ENCODE measurements around the gene PRKD2. TPM values are rescaled to one million over a fixed set of nuclear protein-coding genes. Genes with fewer than 3 reads are reported as not detected.

The PRKD2 gene
- total RNA-seq, 1 experiment from 2014 or later, result 30.4 TPM

DNA sequence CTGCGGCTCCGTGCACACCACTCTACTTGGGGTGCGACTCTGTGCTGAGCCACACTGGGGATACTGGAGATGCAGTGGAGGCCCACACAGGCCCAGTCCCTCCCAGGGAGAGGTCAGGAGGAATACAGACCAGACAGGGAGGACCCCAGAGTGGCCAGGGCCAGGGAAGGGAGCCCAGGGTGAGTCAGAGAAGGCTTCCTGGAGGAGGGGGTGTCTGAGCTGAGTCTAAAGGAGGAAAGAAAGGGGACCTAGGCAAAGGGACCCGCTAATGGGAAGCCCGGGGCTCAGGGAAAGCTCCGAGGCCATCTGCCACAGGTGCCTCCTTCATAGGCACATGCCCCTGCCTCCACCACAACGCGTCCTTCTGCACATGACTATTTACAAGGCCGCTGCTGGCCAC is 13.3 kb upstream of the PRKD2 start:
- no peak for DNase-seq (ENCODE audit: unreplicated experiment)
- Mint-ChIP-seq H3K4me3 (ENCODE audit: unreplicated experiment) (no peak overlapping the region), H3K27me3 (ENCODE audit: insufficient read depth, unreplicated experiment) (no peaks in the 10 kb centered on the region), H3K36me3 (ENCODE audit: insufficient read depth, unreplicated experiment) (peaks cover 57% of the 10 kb centered on the region), H3K27ac (ENCODE audit: low read depth, unreplicated experiment) (no peak overlapping the region), H3K9me3 (ENCODE audit: unreplicated experiment) (no peaks in the 10 kb centered on the region), H3K4me1 (ENCODE audit: insufficient read depth, unreplicated experiment) (peaks cover 10% of the 10 kb centered on the region)
- ChIA-PET POLR2A (interaction anchor here (0.6 kb wide), 2 partner anchors 254 to 1623 kb away, joined by 3 to 4 read pairs; no protein-coding TSS in a partner anchor), CTCF (interaction anchor here (0.6 to 3.9 kb wide), 4 partner anchors 12 to 193 kb away, joined by 3 to 19 read pairs (median 4); no protein-coding TSS in a partner anchor)
- no TSS peak for BruUV-seq (replicated peaks)
- TF ChIP-seq, protein P1, sequence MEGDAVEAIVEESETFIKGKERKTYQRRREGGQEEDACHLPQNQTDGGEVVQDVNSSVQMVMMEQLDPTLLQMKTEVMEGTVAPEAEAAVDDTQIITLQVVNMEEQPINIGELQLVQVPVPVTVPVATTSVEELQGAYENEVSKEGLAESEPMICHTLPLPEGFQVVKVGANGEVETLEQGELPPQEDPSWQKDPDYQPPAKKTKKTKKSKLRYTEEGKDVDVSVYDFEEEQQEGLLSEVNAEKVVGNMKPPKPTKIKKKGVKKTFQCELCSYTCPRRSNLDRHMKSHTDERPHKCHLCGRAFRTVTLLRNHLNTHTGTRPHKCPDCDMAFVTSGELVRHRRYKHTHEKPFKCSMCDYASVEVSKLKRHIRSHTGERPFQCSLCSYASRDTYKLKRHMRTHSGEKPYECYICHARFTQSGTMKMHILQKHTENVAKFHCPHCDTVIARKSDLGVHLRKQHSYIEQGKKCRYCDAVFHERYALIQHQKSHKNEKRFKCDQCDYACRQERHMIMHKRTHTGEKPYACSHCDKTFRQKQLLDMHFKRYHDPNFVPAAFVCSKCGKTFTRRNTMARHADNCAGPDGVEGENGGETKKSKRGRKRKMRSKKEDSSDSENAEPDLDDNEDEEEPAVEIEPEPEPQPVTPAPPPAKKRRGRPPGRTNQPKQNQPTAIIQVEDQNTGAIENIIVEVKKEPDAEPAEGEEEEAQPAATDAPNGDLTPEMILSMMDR (IDR thresholded peaks at IDR 0.05; ENCODE audit: unreplicated experiment), result no peak
- intact Hi-C loops (cut with micrococcal nuclease), result no loop called here

DNA sequence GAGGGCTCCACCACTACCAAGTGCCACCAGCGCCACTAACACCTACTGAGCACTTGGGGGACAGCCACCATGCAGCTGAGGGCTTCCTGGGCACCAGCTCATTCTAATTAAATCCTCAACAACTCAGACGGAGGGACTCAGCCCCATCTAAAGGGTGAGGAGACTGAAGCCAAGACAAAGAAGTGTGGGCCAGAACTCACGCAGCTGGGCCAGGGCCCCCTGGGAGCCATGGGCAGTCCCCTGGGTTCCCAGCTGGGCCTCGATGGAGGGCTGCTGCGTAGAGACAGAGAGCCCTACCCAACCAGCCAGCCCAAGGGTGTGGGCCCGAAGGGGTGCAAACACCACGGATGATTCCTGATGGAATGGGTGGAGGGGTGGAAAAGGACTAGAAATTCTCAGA is 12.8 kb upstream of the PRKD2 start:
- intact Hi-C loops (cut with micrococcal nuclease), result no loop called here
- TF ChIP-seq, protein P1 (IDR thresholded peaks at IDR 0.05; ENCODE audit: unreplicated experiment), result no peak
- CTCF ChIA-PET, result interaction anchor here (0.6 to 3.9 kb wide), 9 partner anchors 8 to 268 kb away, joined by 3 to 19 read pairs (median 5); no protein-coding TSS in a partner anchor
- no peaks in the 10 kb centered on the region for H3K27me3 Mint-ChIP-seq (ENCODE audit: insufficient read depth, unreplicated experiment)
- H3K9me3 Mint-ChIP-seq (ENCODE audit: unreplicated experiment), result no peaks in the 10 kb centered on the region
- peaks cover 56% of the 10 kb centered on the region for H3K36me3 Mint-ChIP-seq (ENCODE audit: insufficient read depth, unreplicated experiment)
- POLR2A ChIA-PET, result no interaction called here
- H3K4me3 Mint-ChIP-seq (ENCODE audit: unreplicated experiment), result no peak overlapping the region
- no peak for DNase-seq (ENCODE audit: unreplicated experiment)
- H3K4me1 Mint-ChIP-seq (ENCODE audit: insufficient read depth, unreplicated experiment), result peaks cover 10% of the 10 kb centered on the region
- no TSS peak for BruUV-seq (replicated peaks)
- no peak overlapping the region for H3K27ac Mint-ChIP-seq (ENCODE audit: low read depth, unreplicated experiment)

DNA sequence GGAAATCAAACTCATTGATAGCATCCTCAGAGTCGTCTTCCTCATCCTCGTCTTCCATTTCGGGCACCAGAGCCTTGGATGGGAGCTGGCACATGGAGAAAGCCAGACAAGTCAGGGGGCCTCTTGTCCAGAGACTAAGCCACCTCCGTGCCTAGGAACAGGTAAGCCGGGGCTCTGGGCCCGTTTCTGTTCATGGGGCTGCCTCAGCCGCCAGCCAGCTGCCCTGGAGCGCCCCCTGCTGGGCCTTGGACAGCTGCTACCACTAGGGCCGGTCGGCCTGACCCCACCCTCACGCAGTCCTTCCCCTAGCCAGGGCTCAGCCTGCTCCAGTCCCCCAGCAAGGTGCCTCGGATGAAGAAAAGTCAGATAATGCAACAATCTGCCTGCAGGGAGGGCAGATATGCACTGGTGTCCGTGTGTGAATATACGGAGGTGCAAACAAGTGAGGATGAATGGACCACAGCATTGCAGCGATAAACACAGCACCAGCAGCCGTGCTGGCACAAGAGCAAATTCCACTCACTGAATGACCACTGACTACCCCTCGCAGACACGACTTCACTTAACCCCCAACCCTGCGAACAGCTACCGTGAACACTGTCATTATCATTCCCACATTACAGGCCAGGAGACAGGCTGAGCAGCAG is 11.9 kb upstream of the PRKD2 start:
- H3K4me1 Mint-ChIP-seq (ENCODE audit: insufficient read depth, unreplicated experiment), result peaks cover 10% of the 10 kb centered on the region
- H3K9me3 Mint-ChIP-seq (ENCODE audit: unreplicated experiment), result no peaks in the 10 kb centered on the region
- ChIA-PET CTCF (interaction anchor here (0.6 to 3.9 kb wide), 21 partner anchors 9 to 644 kb away, joined by 3 to 19 read pairs (median 5); no protein-coding TSS in a partner anchor), POLR2A (no interaction called here)
- H3K27ac Mint-ChIP-seq (ENCODE audit: low read depth, unreplicated experiment), result no peak overlapping the region
- TF ChIP-seq, protein P1 (IDR thresholded peaks at IDR 0.05; ENCODE audit: unreplicated experiment), result peak; percentile 86
- DNase-seq (ENCODE audit: unreplicated experiment), result peak; percentile 62
- no TSS peak for BruUV-seq (replicated peaks)
- no peaks in the 10 kb centered on the region for H3K27me3 Mint-ChIP-seq (ENCODE audit: insufficient read depth, unreplicated experiment)
- H3K4me3 Mint-ChIP-seq (ENCODE audit: unreplicated experiment), result no peak overlapping the region
- intact Hi-C loops (cut with micrococcal nuclease), result no loop called here
- H3K36me3 Mint-ChIP-seq (ENCODE audit: insufficient read depth, unreplicated experiment), result peaks cover 61% of the 10 kb centered on the region

DNA sequence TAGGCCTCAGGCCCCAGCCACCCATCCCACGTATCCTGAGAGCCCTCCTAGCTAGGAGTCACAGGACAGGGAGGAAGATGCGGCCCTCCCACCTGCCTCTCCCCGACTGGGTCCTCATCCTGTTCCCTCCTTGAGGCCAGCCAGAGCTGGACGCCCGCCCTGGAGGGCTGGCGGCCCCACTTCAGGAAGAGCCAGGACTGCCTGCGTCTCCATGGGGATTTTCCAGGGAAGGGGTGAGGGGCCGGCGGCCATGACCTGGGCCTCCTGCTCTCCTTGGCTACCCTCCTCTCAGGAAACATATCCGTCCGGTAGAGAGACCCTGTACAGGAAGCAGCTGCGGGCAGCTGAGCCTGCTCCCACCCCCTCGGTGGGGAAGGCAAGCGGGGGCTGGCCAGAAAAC is 11.3 kb upstream of the PRKD2 start:
- H3K4me1 Mint-ChIP-seq (ENCODE audit: insufficient read depth, unreplicated experiment), result peaks cover 10% of the 10 kb centered on the region
- H3K27me3 Mint-ChIP-seq (ENCODE audit: insufficient read depth, unreplicated experiment), result no peaks in the 10 kb centered on the region
- H3K9me3 Mint-ChIP-seq (ENCODE audit: unreplicated experiment), result no peaks in the 10 kb centered on the region
- TF ChIP-seq, protein P1 (IDR thresholded peaks at IDR 0.05; ENCODE audit: unreplicated experiment), result no peak
- peaks cover 63% of the 10 kb centered on the region for H3K36me3 Mint-ChIP-seq (ENCODE audit: insufficient read depth, unreplicated experiment)
- intact Hi-C loops (cut with micrococcal nuclease), result no loop called here
- no peak overlapping the region for H3K4me3 Mint-ChIP-seq (ENCODE audit: unreplicated experiment)
- DNase-seq (ENCODE audit: unreplicated experiment), result no peak
- POLR2A ChIA-PET, result no interaction called here
- no TSS peak for BruUV-seq (replicated peaks)
- CTCF ChIA-PET, result interaction anchor here (0.6 to 3.9 kb wide), 20 partner anchors 8 to 644 kb away, joined by 3 to 19 read pairs (median 6); no protein-coding TSS in a partner anchor
- no peak overlapping the region for H3K27ac Mint-ChIP-seq (ENCODE audit: low read depth, unreplicated experiment)
